AML-193 (cell line): ENCODE measurements around the gene PARP14.
"Not testable (repeated sequence)": the region's sequence is repeated elsewhere in the genome, so short reads cannot be mapped to it uniquely, and the experiment has no call there.

Experiments
- DNase-seq, 2 experiments: peaks; one replicate each; lab custom pipeline; 2025; lab: John Stamatoyannopoulos, UW

PARP14 gene

GRCh38 chr3:122719273-122719921, 38.8 kb downstream of the PARP14 start:
- DNase-seq = no peak

DNA sequence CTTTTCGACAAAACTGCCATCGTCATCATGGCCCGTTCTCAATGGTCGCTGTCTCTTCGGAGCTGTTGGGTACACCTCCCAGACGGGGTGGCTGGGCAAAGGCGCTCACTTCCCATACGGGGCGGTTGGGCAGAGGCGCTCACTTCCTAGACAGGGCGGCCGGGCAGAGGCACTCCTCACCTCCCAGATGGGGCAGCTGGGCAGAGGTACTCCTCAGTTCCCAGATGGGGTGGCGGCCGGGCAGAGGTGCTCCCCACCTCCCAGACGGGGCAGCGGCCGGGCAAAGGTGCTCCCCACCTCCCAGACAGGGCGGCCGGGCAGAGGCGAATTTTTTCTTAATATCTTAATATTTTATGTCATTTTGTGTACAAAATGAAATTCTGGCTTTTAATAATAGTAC, 44.5 kb downstream of the PARP14 start:
- DNase-seq = no peak

DNA sequence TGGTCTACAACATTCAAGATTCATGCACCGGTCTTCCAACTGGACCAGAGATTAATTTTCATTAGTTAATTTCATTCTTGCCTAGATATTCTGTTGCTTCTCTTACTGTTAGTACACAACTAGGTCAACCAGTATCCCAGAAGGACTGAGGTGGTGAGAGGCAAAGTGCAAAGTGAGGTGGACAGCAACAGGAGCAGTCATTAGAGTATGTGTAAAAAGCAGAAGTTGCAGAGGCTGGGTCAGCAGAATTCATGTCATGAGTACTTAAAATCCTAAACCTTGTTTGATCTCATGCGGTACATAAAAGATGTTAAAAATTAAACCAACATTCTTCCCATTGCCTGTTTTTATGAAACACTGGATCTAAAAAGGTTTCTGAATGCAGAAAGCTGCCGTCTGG, 46.7 kb downstream of the PARP14 start:
- peak; percentile 23 to 33 for DNase-seq

- no peak for DNase-seq
Observed at GRCh38 chr3:122727766-122728165, 47.1 kb downstream of the PARP14 start.

- DNase-seq = no peak
Observed at GRCh38 chr3:122728186-122728585, 47.5 kb downstream of the PARP14 start.

- no peak for DNase-seq
Observed at GRCh38 chr3:122728756-122729514, 48.3 kb downstream of the PARP14 start.

GRCh38 chr3:122730240-122730639, 49.6 kb downstream of the PARP14 start:
- no peak for DNase-seq

DNA sequence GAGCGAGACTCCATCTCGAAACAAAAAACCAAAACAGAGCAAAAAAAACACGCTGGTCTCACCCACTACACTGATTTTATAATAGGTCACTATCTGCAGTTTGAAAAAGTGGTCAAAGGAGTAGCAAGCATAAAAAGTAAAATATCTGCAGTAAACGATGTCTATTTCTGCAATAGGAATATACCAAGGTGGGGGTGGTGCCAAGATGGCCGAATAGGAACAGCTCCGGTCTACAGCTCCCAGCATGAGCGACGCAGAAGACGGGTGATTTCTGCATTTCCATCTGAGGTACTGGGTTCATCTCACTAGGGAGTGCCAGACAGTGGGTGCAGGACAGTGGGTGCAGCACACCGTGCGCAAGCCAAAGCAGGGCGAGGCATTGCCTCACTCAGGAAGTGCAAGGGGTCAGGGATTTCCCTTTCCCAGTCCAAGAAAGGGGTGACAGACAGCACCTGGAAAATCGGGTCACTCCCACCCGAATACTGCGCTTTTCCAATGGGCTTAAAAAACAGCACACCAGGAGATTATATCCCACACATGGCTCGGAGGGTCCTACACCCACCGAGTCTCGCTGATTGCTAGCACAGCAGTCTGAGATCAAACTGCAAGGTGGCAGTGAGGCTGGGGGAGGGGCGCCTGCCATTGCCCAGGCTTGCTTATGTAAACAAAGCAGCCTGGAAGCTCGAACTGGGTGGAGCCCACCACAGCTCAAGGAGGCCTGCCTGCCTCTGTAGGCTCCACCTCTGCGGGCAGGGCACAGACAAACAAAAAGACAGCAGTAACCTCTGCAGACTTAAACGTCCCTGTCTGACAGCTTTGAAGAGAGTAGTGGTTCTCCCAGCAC, 52.3 kb downstream of the PARP14 start:
- not testable (repeated sequence) for DNase-seq

DNA sequence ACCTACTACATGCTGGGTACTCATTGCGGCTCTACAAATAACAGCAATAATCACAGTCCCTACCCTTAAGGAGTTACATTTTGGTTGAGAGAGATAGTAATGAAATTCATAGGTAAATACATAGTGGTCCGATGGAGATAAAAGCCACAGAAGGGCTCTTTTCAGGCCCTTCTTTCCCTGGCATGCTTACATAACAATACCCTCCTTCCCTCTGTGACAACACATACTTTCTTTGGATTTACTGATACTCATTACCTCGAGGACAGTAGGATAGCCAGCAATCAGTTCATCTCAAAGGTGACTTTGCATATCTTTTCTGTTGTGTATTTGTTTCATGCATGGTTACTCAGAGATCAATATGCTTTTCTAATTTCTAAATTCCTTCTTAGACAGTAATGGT, 58.5 kb downstream of the PARP14 start:
- DNase-seq = no peak

DNA sequence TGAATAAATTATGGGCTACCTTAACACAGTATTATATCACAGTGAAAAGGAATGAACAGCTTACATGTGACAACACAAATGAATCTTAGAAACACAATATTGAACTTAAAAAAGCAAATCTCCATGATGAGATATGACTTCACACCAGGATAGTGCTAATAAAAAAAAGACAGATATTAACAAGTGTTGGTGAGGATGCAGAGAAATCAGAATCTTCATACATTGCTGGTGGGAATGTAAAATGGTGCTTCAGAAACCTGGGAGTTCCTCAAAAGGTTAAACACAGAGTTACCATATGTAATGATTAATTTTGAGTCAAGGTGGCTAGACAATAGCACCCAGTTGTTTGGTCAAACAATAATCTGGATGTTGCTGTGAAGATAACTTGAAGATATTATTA, 61.6 kb downstream of the PARP14 start:
- no peak for DNase-seq

DNA sequence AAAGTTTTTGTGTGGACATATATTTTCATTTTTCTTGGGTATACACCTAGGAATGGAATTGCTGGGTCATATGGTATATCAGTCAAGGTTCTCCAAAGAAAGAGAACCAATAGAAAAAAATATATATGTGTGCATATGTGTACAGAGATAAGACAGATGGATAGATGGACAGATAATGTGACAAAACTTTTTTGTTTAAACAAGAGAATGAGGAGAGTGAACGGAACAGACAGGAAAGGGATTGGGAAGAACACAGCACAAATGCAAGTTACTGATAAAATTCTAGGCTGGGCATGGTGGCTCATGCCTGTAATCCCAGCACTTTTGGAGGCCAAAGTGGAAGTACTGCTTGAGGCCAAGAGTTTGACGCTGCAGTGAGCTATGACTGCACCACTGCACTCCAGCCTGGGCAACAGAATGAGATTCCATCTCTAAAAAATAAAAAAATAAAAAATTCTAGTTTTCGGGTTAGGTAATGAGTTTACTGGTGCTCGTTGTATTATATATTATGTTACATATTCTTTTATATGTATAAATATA, 63.0 kb downstream of the PARP14 start:
- no peak for DNase-seq

DNA sequence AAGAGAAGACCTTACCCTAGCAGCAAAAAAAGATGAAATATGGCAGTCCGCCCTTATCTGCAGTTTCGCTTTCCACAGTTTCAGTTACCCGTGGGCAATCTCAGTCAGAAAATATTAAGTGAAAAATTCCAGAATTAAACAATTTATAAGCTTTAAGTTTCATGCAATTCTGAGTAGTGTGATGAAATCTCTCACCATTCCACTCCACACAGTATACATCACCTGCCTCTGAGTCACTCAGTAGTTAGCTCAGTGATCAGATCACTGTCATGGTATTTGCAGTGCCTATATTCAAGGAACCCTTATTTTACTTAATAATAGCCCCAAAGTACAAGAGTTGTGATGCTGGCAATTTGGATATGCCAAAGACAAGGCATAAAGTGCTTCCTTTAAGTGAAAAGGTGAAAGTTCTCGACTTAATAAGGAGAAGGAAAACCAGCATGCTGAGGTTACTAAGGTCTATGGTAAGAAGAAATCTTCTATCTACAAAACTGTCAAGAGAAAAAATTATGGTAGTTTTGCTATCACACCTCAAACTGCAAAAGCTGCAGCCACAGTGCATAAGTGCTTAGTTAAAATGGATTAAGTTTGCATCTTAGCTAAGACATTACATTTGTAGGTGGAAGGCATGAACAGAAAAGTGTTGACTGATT, 64.9 kb downstream of the PARP14 start:
- DNase-seq = no peak

GRCh38 chr3:122747295-122747694, 66.7 kb downstream of the PARP14 start:
- DNase-seq = not testable (repeated sequence)

- DNase-seq = no peak
Observed at GRCh38 chr3:122748347-122748746, 67.7 kb downstream of the PARP14 start.

GRCh38 chr3:122754929-122755328, 74.3 kb downstream of the PARP14 start:
- DNase-seq = no peak

DNA sequence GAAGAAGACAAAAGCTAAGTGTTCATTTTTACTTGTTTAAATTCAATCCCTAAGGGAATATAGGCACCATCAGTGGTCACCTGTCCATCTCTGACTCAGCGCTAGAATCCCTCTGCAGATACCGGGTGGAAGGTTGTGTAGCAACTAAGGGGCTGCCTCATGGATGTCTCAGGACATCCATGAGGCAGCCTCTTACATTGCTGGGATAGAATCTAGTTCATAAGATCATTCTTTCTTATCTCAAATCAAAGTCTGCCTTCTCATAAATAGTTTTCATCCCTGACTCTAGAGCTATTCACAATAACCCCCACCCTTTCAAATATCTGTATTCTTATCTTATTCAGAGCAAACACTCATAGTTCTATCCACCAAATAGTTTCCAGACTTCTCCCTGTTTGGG, 74.9 kb downstream of the PARP14 start:
- DNase-seq = no peak

- DNase-seq = no peak
Observed at GRCh38 chr3:122758877-122759560, 78.4 kb downstream of the PARP14 start.

DNA sequence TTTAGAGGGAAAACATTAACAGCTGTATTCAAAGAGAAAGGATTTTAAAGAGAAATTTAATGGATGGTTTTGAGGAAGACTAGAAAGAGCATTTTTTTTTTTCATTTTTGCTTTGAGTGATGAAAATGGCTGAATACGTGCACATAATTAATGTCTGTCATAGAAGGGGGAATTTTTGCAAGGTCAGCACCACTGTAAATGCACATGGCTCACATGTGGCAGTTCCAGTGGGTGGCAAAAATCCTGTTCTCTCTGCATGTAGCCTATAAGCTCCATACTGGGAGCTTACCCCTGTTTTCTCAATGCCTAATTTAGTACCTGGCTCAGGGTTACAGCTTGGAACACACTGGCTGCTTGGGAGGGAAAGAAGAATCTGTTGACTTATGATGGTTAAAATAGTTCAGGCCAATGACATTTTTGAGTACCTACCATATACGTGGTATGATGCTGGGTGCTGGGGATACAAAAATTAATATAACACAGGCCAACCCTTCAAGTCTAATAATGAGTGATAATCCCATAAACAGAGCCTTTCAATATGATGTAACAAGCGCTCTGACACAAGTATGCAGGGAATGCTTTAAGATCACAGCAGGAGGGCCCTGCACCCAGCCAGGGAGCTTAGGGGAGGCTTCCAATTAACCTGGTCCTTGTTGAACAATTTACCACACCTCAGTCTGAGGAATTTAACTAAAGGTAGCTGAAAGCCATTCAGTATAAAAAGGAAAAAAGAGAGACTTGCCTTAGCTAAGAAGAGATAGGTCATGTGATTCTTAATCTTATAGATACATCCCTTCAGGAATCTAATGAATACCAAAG, 80.0 kb downstream of the PARP14 start:
- DNase-seq = no peak

GRCh38 chr3:122766430-122766829, 85.8 kb downstream of the PARP14 start:
- DNase-seq = no peak

GRCh38 chr3:122767540-122768372, 87.1 kb downstream of the PARP14 start:
- no peak for DNase-seq
